K562 (cell line): ENCODE results near the gene OTP. TPM values are rescaled to one million over a fixed set of nuclear protein-coding genes. Genes with fewer than 3 reads are reported as not detected.

Source experiments
- ATAC-seq: fragments of 200-7000 bp; cut with Tn5 transposase; 3 replicates; pipeline ENCODE4 v1.9.1; 2020; ENCODE audit warnings: moderate library complexity
- BruUV-seq: library from RNA; stranded (reverse); fragments of 400-500 nt; replicated peaks from 2 replicates; lab custom pipeline; 2021; lab: Mats Ljungman, UMichigan
- CTCF ChIA-PET: fragments of 300-600 bp; formaldehyde crosslinking; extraction: SDS; loops from one replicate; lab custom pipeline; 2021; ENCODE audit warnings: low intra/inter-chr PET ratio; lab: Yijun Ruan, JAX
- POLR2A ChIA-PET: fragments of 300-600, 350-650 bp; sonication (Branson Sonifier 250); formaldehyde crosslinking; extraction: SDS; loops from one replicate; lab custom pipeline; 2021; ENCODE audit warnings: antibody characterized with exemption, inconsistent platforms; lab: Yijun Ruan, JAX
- DNase-seq, 4 experiments: peaks; one replicate each; pipeline versions ENCODE4 v3.0.0 to v3.0.0-alpha.2; 2011 to 2018; ENCODE audit warnings: low spot score in 3 of 4, mixed read lengths in 3 of 4; ENCODE audit errors: extremely low read depth in 1 of 4
- FAIRE-seq: peaks from 2 replicates; lab custom pipeline; 2011; peaks lifted over from hg19 to GRCh38; lab: Jason Lieb, UNC
- H2AFZ ChIP-seq: 2 replicates; pipeline ENCODE4 v1.6.0; 2011; ENCODE audit warnings: low read depth, low read length, control low read depth, inconsistent platforms
- H3K27ac ChIP-seq: fragments of 200-600 bp; 3 replicates; pipeline ENCODE4 v1.8.0; 2011; ENCODE audit warnings: low read depth, mild to moderate bottlenecking, control low read depth, inconsistent platforms, low read length, moderate library complexity, mixed read lengths; ENCODE audit errors: extremely low read depth
- H3K27me3 ChIP-seq, 2 experiments: fragments of 300-600 bp in 1 of 2; 2 replicates in 1 of 2; 3 replicates in 1 of 2; pipeline versions ENCODE4 v1.6.0 to v1.8.0; 2011; ENCODE audit warnings: inconsistent platforms in 2 of 2, low read length in 2 of 2, mild to moderate bottlenecking in 1 of 2, mixed read lengths in 1 of 2, moderate library complexity in 1 of 2; ENCODE audit not compliant: control insufficient read depth in 2 of 2, insufficient read depth in 2 of 2
- H3K36me3 ChIP-seq: fragments of 300-600 bp; 3 replicates; pipeline ENCODE4 v1.8.0; 2011; ENCODE audit warnings: mild to moderate bottlenecking, low read length, inconsistent platforms; ENCODE audit not compliant: control insufficient read depth, insufficient read depth
- H3K4me1 ChIP-seq, 2 experiments: fragments of 200-600 bp in 1 of 2; replicated peaks in 1 of 2; 2 replicates in 1 of 2; 3 replicates in 1 of 2; pipeline versions ENCODE4 v1.5.1 to v1.8.0; 2011; ENCODE audit warnings: inconsistent platforms in 2 of 2, low read length in 2 of 2, mild to moderate bottlenecking in 1 of 2, mixed read lengths in 1 of 2, moderate library complexity in 1 of 2; ENCODE audit not compliant: control insufficient read depth in 2 of 2, insufficient read depth in 2 of 2
- H3K4me2 ChIP-seq: 2 replicates; pipeline ENCODE4 v1.6.1; 2011; ENCODE audit warnings: low read length, control low read depth, inconsistent platforms, mixed read lengths; ENCODE audit not compliant: insufficient read depth
- H3K4me3 ChIP-seq: fragments of 200-600 bp; sonication (generic), shearing (Covaris generic); 2 replicates; pipeline ENCODE4 v1.5.1; 2016; ENCODE audit warnings: control low read depth, inconsistent platforms
- H3K79me2 ChIP-seq: fragments of 200-600 bp; 3 replicates; pipeline ENCODE4 v1.8.0; 2011; ENCODE audit warnings: low read length, inconsistent platforms; ENCODE audit not compliant: control insufficient read depth, insufficient read depth
- H3K9ac ChIP-seq, 2 experiments: 2 replicates each; pipeline versions ENCODE4 v1.6.0 to v1.6.1; 2011; ENCODE audit warnings: low read depth in 2 of 2, low read length in 2 of 2, control low read depth in 1 of 2, inconsistent platforms in 1 of 2, mild to moderate bottlenecking in 1 of 2, mixed read lengths in 1 of 2; ENCODE audit not compliant: insufficient read depth in 1 of 2
- H3K9me1 ChIP-seq: one replicate; pipeline ENCODE4 v1.6.0; 2011; ENCODE audit warnings: inconsistent platforms, mild to moderate bottlenecking, low read length, moderate library complexity; ENCODE audit not compliant: control insufficient read depth, insufficient read depth
- H3K9me3 ChIP-seq: replicated peaks from 2 replicates; pipeline ENCODE4 v1.5.1; 2011; ENCODE audit warnings: low read depth, low read length, inconsistent platforms; ENCODE audit not compliant: control insufficient read depth, insufficient read depth
- H4K20me1 ChIP-seq: replicated peaks from 2 replicates; pipeline ENCODE4 v1.6.1; 2011; ENCODE audit warnings: low read length, inconsistent platforms, mixed read lengths; ENCODE audit not compliant: control insufficient read depth, insufficient read depth
- BHLHE40 ChIP-seq: IDR thresholded peaks from 2 replicates; pipeline ENCODE4 v1.6.1; 2011; ENCODE audit warnings: low read length, improper control_type of control experiment
- KAT8 ChIP-seq: fragments of 450-650 bp; IDR thresholded peaks from 2 replicates; pipeline ENCODE4 v1.6.1; 2016; ENCODE audit warnings: low read depth, mild to moderate bottlenecking
- MBD2 ChIP-seq: sonication (generic); IDR thresholded peaks from 2 replicates; pipeline ENCODE4 v1.6.1; 2016; ENCODE audit warnings: low read depth, borderline replicate concordance
- MXI1 ChIP-seq: IDR thresholded peaks from 2 replicates; pipeline ENCODE4 v1.6.1; 2011; ENCODE audit warnings: low read depth, mild to moderate bottlenecking, improper control_type of control experiment, low read length
- NFXL1 ChIP-seq: fragments of 450-650 bp; formaldehyde crosslinking; IDR thresholded peaks from 2 replicates; pipeline ENCODE4 v1.4.0; 2021; ENCODE audit warnings: mild to moderate bottlenecking
- POLR2AphosphoS5 ChIP-seq: IDR thresholded peaks from 2 replicates; pipeline ENCODE4 v1.6.1; 2011; ENCODE audit warnings: mild to moderate bottlenecking, low read depth, low read length, moderate library complexity; ENCODE audit not compliant: control insufficient read depth, insufficient read depth
- SMAD3 ChIP-seq: fragments of 450-650 bp; formaldehyde crosslinking; conservative IDR thresholded peaks from 2 replicates; pipeline ENCODE4 v1.4.0; 2020; ENCODE audit warnings: mild to moderate bottlenecking
- ZNF347 ChIP-seq: fragments of 450-650 bp; formaldehyde crosslinking; IDR thresholded peaks from 2 replicates; pipeline ENCODE4 v1.4.0; 2020; ENCODE audit warnings: low read depth, mild to moderate bottlenecking, moderate library complexity
- ZNF764 ChIP-seq: fragments of 250-450 bp; sonication (Bioruptor Pico); IDR thresholded peaks from 2 replicates; pipeline ENCODE4 v1.4.0; 2020; ENCODE audit warnings: low read depth, mild to moderate bottlenecking, moderate library complexity
- WGBS: fragments of 100-300 bp; shearing (Covaris generic); methylation state at CpG from one replicate; pipeline ENCODE4 v1.1.6; 2016; ENCODE audit warnings: low coverage, mixed read lengths; ENCODE audit not compliant: insufficient coverage; ENCODE audit errors: missing lambda C conversion rate; 5-methylcytosine and 5-hydroxymethylcytosine counted together
- in situ Hi-C: fragments of 300-500 bp; cut with MboI; formaldehyde crosslinking; loops from 4 replicates; pipeline ENCODE4 v1.15.0; 2018; ENCODE audit warnings: inconsistent platforms, mixed read lengths
- intact Hi-C: fragments of 100-400 bp; cut with micrococcal nuclease; formaldehyde crosslinking; loops from 2 replicates; pipeline ENCODE4 v1.14.2; 2022
- polyA plus RNA-seq, 8 experiments: library from polyadenylated mRNA; depleted of rRNA in 4 of 8; stranded (reverse) in 5 of 8; unstranded in 3 of 8; fragments of >200 nt; fragmentation: Nextera tagmentation in 2 of 8; fragmentation: Illumina TruSeq in 1 of 8; extraction: Ambion mirVana in 2 of 8; extraction: Trizol in 1 of 8; gene quantifications; 2 replicates each; pipeline versions ENCODE4 v1.2.1 to v1.2.3, GENCODE V29; 2011 to 2014; ENCODE audit warnings: inconsistent platforms in 1 of 8, missing spikeins in 1 of 8
- total RNA-seq, 7 experiments: library from RNA; depleted of rRNA in 6 of 7; stranded (reverse); fragments of >200 nt in 6 of 7; fragmentation: Illumina TruSeq in 2 of 7; extraction: Trizol in 2 of 7; gene quantifications; 2 replicates each; pipeline versions ENCODE4 v1.2.1 to v1.2.3, GENCODE V29; 2011 to 2021; ENCODE audit warnings: low replicate concordance in 1 of 7
- TF ChIP-seq, protein P1 (sequence below): fragments of 450-650 bp; IDR thresholded peaks from 2 replicates; pipeline ENCODE4 v1.6.1; 2016; ENCODE audit warnings: mild to moderate bottlenecking, moderate library complexity

OTP gene
- total and polyA plus RNA-seq, 9 of the 15 experiments (the other 6 are each of a cell fraction or from before 2014, with no cell fraction given), result 0.04 to 0.16 (median 0.06) TPM; not detected in 4

- ChIA-PET POLR2A (no interaction called here), CTCF (no interaction called here)
- WGBS, result 1% methylated on average over 8 of the region's 8 CpGs
- peaks cover 0 to 13% of the 10 kb centered on the region in 2 experiments; a peak in 2 of 5 replicates for H3K4me1 ChIP-seq
- ATAC-seq (no peak), FAIRE-seq (no peak), DNase-seq (no peak)
- no peak overlapping the region for H2AFZ ChIP-seq
- peaks cover 36 to 53% of the 10 kb centered on the region in 2 experiments for H3K27me3 ChIP-seq
- no peak overlapping the region for H3K4me3 ChIP-seq
- H3K9ac ChIP-seq, result no peak overlapping the region
- intact Hi-C loops, result no loop called here
- TF ChIP-seq, protein P1, sequence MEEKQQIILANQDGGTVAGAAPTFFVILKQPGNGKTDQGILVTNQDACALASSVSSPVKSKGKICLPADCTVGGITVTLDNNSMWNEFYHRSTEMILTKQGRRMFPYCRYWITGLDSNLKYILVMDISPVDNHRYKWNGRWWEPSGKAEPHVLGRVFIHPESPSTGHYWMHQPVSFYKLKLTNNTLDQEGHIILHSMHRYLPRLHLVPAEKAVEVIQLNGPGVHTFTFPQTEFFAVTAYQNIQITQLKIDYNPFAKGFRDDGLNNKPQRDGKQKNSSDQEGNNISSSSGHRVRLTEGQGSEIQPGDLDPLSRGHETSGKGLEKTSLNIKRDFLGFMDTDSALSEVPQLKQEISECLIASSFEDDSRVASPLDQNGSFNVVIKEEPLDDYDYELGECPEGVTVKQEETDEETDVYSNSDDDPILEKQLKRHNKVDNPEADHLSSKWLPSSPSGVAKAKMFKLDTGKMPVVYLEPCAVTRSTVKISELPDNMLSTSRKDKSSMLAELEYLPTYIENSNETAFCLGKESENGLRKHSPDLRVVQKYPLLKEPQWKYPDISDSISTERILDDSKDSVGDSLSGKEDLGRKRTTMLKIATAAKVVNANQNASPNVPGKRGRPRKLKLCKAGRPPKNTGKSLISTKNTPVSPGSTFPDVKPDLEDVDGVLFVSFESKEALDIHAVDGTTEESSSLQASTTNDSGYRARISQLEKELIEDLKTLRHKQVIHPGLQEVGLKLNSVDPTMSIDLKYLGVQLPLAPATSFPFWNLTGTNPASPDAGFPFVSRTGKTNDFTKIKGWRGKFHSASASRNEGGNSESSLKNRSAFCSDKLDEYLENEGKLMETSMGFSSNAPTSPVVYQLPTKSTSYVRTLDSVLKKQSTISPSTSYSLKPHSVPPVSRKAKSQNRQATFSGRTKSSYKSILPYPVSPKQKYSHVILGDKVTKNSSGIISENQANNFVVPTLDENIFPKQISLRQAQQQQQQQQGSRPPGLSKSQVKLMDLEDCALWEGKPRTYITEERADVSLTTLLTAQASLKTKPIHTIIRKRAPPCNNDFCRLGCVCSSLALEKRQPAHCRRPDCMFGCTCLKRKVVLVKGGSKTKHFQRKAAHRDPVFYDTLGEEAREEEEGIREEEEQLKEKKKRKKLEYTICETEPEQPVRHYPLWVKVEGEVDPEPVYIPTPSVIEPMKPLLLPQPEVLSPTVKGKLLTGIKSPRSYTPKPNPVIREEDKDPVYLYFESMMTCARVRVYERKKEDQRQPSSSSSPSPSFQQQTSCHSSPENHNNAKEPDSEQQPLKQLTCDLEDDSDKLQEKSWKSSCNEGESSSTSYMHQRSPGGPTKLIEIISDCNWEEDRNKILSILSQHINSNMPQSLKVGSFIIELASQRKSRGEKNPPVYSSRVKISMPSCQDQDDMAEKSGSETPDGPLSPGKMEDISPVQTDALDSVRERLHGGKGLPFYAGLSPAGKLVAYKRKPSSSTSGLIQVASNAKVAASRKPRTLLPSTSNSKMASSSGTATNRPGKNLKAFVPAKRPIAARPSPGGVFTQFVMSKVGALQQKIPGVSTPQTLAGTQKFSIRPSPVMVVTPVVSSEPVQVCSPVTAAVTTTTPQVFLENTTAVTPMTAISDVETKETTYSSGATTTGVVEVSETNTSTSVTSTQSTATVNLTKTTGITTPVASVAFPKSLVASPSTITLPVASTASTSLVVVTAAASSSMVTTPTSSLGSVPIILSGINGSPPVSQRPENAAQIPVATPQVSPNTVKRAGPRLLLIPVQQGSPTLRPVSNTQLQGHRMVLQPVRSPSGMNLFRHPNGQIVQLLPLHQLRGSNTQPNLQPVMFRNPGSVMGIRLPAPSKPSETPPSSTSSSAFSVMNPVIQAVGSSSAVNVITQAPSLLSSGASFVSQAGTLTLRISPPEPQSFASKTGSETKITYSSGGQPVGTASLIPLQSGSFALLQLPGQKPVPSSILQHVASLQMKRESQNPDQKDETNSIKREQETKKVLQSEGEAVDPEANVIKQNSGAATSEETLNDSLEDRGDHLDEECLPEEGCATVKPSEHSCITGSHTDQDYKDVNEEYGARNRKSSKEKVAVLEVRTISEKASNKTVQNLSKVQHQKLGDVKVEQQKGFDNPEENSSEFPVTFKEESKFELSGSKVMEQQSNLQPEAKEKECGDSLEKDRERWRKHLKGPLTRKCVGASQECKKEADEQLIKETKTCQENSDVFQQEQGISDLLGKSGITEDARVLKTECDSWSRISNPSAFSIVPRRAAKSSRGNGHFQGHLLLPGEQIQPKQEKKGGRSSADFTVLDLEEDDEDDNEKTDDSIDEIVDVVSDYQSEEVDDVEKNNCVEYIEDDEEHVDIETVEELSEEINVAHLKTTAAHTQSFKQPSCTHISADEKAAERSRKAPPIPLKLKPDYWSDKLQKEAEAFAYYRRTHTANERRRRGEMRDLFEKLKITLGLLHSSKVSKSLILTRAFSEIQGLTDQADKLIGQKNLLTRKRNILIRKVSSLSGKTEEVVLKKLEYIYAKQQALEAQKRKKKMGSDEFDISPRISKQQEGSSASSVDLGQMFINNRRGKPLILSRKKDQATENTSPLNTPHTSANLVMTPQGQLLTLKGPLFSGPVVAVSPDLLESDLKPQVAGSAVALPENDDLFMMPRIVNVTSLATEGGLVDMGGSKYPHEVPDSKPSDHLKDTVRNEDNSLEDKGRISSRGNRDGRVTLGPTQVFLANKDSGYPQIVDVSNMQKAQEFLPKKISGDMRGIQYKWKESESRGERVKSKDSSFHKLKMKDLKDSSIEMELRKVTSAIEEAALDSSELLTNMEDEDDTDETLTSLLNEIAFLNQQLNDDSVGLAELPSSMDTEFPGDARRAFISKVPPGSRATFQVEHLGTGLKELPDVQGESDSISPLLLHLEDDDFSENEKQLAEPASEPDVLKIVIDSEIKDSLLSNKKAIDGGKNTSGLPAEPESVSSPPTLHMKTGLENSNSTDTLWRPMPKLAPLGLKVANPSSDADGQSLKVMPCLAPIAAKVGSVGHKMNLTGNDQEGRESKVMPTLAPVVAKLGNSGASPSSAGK, result no peak
- TF ChIP-seq POLR2AphosphoS5, result no peak
- no peak for TF ChIP-seq BHLHE40
- TF ChIP-seq NFXL1 (CRISPR knock-in tag), result no peak
- TF ChIP-seq ZNF764, result no peak
- no peak for TF ChIP-seq ZNF347 (CRISPR knock-in tag)
- TF ChIP-seq MXI1, result no peak
- TF ChIP-seq SMAD3, result no peak
- TF ChIP-seq MBD2, result no peak
- TF ChIP-seq KAT8, result no peak
- no peak overlapping the region for H3K4me2 ChIP-seq
- peaks cover 5% of the 10 kb centered on the region for H3K9me1 ChIP-seq
- H3K9me3 ChIP-seq, result no peaks in the 10 kb centered on the region
- no peaks in the 10 kb centered on the region for H3K36me3 ChIP-seq
- no peaks in the 10 kb centered on the region for H4K20me1 ChIP-seq
- H3K79me2 ChIP-seq, result no peaks in the 10 kb centered on the region
- in situ Hi-C loops, result no loop called here
- no peak overlapping the region for H3K27ac ChIP-seq
- no TSS peak for BruUV-seq
Observed at GRCh38 chr5:77633207-77633675, 5.3 kb downstream of the OTP start.
